Fibroblast of pulmonary artery (primary cell): ENCODE results near the gene SPATA31E1.
A peak's percentile ranks its signal among the peaks of the same experiment; 100 is the strongest.

Experiments used
- DNase-seq: peaks from one replicate; pipeline ENCODE4 v3.0.0-alpha.2; 2010; ENCODE audit warnings: low read depth
- H3K4me3 ChIP-seq: replicated peaks from 2 replicates; pipeline ENCODE4 v1.5.1; 2011; ENCODE audit warnings: low read depth, mild to moderate bottlenecking, control low read depth, low read length, moderate library complexity
- CTCF ChIP-seq: IDR thresholded peaks from 2 replicates; pipeline ENCODE4 v1.5.1; 2011; ENCODE audit warnings: mild to moderate bottlenecking, control low read depth, low read length, inconsistent platforms; ENCODE audit errors: missing control alignments

SPATA31E1 gene

GRCh38 chr9:87862536-87863268, 20.0 kb upstream of the SPATA31E1 start:
- H3K4me3 ChIP-seq, result no peak overlapping the region
- no peak for TF ChIP-seq CTCF
- peak; percentile 65 for DNase-seq

GRCh38 chr9:87863882-87864465, 18.7 kb upstream of the SPATA31E1 start:
- H3K4me3 ChIP-seq, result no peak overlapping the region
- no peak for TF ChIP-seq CTCF
- no peak for DNase-seq

GRCh38 chr9:87864915-87865314, 17.8 kb upstream of the SPATA31E1 start:
- TF ChIP-seq CTCF, result no peak
- H3K4me3 ChIP-seq, result no peak overlapping the region
- no peak for DNase-seq

GRCh38 chr9:87865626-87866025, 17.1 kb upstream of the SPATA31E1 start:
- no peak for DNase-seq
- no peak overlapping the region for H3K4me3 ChIP-seq
- no peak for TF ChIP-seq CTCF

GRCh38 chr9:87867391-87867790, 15.3 kb upstream of the SPATA31E1 start:
- no peak overlapping the region for H3K4me3 ChIP-seq
- no peak for TF ChIP-seq CTCF
- DNase-seq, result no peak

- DNase-seq, result no peak
- no peak for TF ChIP-seq CTCF
- no peak overlapping the region for H3K4me3 ChIP-seq
These were observed 14.5 kb upstream of the SPATA31E1 start for GRCh38 chr9:87868175-87868574.

- no peak for TF ChIP-seq CTCF
- DNase-seq, result no peak
- no peak overlapping the region for H3K4me3 ChIP-seq
These were observed 14.0 kb upstream of the SPATA31E1 start for GRCh38 chr9:87868635-87869034.
